KBM-7 (cell line): ENCODE results near the gene NOS1AP.
"Not testable (repeated sequence)": the region's sequence is repeated elsewhere in the genome, so short reads cannot be mapped to it uniquely, and the experiment has no call there.

Source experiments
- DNase-seq: peaks from one replicate; pipeline ENCODE4 v3.0.0-alpha.2; 2015
- in situ Hi-C: fragments of 300-500 bp; cut with MboI; formaldehyde crosslinking; loops from 2 replicates; pipeline ENCODE4 v1.14.3; 2020; ENCODE audit warnings: low sequenced_read_pairs, low pct_unique_long_range_greater_than_20kb, mixed read lengths

Gene NOS1AP

DNA sequence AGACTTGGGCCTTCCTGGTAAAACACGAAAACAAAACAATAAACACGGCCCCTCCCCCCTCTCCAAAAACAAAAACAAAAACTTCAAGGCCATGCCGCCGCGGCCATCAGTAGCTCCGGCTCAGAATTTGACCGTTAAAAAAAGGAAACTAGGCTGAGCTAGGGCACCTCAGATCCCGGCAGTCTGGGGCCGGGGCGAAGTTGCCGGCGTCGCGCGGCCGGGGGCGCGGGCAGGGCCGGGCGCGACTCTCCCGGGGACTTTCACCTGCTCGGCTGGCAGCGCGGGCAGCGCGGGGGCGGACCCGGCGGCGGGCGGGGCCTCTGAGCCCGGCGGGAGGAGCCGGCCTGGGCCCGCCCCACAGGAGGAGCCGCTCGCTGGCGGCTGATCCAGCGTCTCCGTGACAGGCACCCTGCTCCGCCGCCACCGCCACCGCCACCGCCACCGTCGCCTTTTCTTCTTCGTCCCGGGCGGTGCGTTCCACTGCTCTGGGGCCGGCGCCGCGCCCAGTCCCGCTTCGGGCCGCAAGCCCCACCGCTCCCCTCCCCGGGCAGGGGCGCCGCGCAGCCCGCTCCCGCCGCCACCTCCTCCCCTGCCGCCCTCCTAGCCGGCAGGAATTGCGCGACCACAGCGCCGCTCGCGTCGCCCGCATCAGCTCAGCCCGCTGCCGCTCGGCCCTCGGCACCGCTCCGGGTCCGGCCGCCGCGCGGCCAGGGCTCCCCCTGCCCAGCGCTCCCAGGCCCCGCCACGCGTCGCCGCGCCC is at the start of gene NOS1AP:
TSS of gene NOS1AP (plus strand) at position 358 of the 760 bp plus-strand sequence. CDS start 487 bp downstream, outside the sequence.
- DNase-seq, result peak; percentile 62
- in situ Hi-C loops, result no loop called here

DNA sequence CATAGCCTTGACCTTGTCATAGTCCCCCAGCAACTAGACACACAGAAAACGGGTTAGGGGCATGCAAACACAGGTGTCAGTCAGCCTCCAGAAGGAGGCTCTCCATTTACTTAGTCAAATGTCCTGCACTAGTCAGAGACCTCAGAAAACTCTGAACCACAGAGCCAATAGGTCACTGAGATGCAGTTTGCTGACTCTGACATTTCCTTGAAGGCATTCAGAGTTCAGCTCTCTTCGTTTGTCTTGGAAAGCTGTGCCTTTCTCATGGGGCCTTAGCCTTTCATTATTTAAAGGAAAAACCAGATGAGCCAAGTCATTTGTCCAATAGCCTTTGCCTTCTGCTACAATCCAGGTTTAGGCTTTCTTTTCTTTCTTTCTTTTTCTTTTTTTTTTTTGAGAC is 49.3 kb upstream of the NOS1AP start:
- no peak for DNase-seq
- in situ Hi-C loops, result no loop called here

DNA sequence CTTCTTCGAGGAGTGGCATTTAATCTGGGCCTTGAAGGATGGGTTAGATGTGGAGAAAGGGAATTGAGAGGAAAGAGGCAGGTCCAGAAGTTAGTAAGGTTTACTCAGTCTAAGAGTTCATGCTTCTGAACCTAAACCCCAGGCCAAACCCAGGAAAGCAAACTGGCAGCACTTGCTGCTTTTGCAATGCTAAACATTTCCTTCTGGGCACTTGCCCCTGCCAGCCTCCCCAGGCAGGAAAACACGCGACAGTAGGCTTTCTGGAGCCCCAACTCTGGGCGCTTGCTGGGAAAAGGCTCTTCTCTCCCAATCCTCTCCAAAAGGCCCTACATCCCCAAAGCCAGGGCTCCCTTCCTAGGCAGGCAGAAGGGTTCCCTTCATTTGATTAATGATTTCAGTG is 48.4 kb upstream of the NOS1AP start:
- in situ Hi-C loops, result no loop called here
- no peak for DNase-seq

DNA sequence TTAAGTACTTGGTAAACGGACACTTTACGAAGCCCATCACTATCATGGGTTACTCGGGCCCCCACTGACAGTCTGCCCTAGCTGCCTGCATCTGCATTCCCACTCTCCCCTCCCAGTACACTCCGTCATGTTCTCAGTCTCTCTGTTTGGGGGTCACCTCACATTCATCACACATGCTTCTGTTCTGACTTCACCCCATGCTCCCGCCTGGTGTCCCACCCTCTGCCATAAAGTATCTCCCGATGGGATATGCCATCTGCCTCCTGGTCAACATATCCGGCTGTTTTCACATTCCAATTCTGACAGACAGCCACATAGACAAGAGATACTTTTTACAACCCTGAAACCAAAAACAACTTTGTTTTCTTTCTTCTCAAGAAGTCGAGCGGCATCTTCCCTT is 46.9 kb upstream of the NOS1AP start:
- in situ Hi-C loops, result no loop called here
- no peak for DNase-seq

DNA sequence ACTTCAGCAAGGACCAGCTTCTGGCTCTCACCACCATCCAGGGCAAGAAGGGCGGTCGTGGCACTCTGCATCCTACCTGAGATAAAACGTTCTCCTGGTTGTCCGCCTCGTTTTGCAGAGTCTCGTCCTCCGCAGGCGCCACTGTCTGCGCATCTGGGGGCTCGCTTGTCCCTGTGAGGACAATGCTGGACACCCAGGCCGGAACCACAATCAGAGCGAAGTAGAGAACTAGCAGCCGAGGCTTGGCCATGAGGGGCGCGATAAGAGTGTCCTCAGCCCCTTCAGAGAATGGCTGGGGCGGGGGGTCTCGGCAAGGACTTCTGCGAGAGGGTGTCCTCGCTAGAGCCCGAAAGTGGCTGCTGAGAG is 46.3 kb upstream of the NOS1AP start:
- no peak for DNase-seq
- in situ Hi-C loops, result no loop called here

DNA sequence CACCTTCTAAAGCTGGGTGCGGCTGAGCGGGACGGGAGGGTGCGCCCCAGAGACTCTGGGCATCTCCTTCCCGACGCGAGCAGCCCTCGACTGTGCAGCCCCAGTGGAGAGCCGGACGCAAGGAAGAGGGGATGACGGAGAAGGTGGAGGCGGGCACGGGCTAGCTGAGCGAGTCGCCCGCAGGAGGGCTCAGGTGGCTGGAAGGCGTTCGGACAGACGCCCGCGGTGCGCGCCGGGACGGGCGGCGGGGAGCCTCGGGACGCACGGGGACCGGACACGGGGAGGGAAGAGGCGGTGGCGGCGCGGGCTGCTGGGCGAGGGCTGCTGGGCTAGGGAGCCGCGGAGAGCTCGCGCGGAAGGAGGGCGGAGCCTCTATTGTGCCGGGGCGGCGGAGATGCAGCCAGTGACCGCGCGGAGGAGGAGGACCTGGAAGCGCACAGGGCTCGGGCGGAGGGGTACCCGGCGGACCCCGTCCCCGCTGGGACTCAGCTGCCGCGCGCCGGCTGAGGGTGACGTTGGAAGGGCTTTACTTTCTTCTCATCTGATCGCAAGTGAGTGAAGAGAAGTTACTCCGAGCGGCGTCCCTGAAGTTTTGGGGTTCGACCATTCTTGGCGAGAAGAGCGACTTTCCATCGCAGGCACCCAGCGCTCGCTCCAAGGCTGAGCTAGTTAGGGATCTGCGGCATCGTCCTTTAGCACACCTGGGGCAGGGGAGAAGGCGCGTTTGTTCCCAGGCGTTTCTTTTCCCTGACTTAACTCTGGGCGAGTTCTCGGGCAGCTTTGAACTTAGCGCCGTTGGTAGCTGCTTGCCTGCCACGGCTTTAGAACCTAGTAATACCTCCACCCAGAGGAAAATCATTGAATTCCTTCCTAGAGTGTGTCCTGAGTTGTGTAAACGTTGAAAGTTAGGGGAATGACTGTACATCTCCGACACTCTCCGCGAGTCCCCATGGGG is 45.7 kb upstream of the NOS1AP start, which contains the start of gene OLFML2B:
TSS of gene OLFML2B (minus strand) at position 323 of the 955 bp plus-strand sequence. CDS start 439 bp downstream, outside the sequence.
- in situ Hi-C loops, result no loop called here

DNA sequence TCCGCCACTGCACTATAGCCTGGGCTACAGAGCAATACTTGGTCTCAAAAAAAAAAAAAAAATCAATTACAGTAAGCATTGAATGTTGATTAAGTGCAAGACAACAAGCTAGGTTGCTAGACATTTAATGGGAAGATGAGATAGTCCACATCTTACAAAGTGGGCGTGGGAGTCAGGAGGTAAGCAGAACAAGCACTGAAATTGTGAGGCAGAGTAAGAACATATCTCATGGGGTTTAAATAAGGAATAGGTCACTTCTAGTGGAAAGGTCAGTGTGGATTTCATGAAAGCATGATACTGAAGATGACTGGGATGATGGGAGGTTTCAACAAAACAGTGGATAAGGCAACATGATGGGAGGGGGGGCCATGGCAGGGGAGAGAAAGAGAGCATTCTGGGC is 44.0 kb upstream of the NOS1AP start:
- in situ Hi-C loops, result no loop called here
- DNase-seq, result no peak

More for the DNA sequence above, 45.7 kb upstream of the NOS1AP start, which contains the start of gene OLFML2B:
- peak; percentile 62 for DNase-seq

DNA sequence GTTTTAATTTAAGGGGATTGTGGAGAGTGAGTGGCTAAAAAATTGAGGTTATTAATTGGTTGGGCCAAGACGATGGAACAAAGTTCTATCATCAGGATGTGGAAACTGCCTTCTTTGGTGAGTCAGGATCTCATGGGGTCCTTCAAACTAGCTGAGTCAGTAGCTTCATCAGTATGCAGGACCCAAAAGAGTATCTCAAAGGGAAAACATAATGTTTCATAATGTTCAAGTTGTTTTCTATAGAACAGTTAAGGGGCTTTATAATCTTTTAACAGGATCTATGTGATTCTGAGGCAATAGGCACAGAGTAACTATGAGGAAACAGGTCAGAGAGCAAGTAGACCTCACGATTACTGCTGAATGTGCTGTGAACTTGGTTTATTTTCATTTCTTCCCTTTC is 42.6 kb upstream of the NOS1AP start:
- in situ Hi-C loops, result no loop called here
- DNase-seq, result no peak

DNA sequence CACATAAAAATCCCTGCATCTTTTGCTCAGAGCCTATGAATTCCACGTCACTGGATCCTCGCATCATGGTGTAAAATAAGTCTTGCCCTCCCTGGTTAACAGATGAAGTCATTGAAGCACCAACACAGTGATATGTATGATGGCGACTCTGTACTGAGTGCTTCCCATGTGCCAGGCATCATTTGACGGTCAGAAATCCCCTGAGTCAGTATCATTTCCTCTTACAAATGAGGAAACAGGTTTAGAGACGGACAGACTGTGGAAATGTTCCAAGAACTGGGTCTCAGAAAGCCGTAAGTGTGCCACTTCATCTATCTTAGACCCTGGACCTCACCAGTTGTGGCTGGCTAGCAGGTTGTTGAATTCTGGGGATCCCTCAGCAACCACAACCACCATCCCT is 40.8 kb upstream of the NOS1AP start:
- no peak for DNase-seq
- in situ Hi-C loops, result no loop called here

DNA sequence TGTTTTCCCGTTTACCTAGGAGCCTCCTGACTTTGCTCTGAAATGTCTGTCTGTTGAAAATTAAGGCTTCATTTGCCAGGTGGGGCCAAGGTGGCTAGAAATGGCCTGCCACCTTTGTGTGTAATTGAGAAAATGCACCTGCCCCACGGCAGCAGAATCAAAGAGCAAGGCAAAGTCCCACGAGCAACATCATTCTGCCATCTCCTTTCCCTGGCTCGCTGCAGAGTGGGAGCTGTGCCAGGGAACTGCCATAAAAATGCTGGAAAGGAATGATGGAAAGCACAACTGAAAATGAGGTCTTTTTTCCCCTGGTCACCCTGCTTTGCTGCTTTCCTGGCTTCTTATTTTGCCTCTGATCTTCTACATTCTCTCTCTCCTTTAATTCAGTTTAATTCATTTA is 40.3 kb upstream of the NOS1AP start:
- DNase-seq, result no peak
- in situ Hi-C loops, result no loop called here

DNA sequence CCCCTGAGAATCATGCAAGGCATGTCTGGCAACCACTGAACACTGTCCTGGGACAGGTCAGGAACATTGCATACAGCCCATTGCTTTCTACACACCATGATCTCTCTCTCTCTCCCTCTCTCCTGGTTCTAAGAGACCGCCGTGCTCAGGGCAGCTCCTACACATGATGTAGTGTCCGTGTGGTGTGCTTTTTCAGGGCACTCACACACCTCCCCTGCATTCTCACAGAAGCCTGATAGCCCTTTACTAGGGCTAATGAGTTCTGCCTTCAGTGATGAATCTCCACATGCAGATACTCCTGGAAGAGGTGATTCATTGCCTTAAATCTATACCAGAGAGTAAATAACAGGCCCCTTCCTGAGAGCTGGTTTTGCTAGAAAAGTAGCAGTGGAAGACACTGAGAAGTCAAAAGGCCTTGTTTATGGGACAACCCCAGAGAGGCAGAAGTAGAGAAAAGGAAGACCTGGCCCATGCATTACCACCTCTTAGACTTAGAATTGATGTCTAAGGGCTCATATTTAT is 38.7 kb upstream of the NOS1AP start:
- in situ Hi-C loops, result no loop called here

DNA sequence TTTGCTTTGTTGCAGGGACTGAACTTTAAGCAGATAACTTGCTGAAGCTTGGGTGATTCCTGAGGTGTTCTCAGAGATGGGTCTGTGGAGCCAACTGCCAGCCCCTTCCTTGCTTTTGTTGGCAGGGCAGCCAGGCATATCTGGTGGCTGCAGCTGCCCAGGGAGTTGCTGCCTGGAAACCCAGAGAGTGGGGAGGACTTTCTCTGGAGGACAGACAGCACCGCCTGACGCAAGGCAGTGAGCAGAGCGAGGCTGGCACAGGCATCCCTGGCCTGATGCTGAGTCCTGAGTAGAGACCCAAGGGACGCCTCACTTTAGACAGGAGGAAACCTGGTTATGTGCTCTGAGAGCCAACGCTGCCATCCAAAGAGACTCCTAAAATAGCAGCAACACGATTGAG is 36.1 kb upstream of the NOS1AP start:
- in situ Hi-C loops, result no loop called here
- no peak for DNase-seq

More for the DNA sequence above, 38.7 kb upstream of the NOS1AP start:
- DNase-seq, result no peak

DNA sequence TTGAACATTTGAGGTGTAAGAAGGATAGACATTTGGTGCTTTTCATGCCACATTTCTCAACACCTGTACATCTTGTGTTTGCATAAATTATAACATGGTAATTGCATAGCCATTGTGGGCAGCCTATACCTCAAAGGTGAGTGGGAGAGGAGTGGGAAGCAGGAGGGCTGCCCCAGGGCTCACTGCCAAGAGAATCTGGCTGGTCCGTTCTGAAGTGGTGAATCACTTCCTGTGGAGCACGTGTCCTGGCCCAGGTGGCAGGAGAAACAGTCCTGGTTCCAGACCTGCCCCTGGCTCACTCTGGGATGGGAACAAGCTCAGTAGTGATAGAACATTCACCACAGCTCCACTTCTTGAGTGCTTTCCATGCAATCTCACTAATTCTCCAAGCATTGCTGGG is 34.2 kb upstream of the NOS1AP start:
- in situ Hi-C loops, result no loop called here

DNA sequence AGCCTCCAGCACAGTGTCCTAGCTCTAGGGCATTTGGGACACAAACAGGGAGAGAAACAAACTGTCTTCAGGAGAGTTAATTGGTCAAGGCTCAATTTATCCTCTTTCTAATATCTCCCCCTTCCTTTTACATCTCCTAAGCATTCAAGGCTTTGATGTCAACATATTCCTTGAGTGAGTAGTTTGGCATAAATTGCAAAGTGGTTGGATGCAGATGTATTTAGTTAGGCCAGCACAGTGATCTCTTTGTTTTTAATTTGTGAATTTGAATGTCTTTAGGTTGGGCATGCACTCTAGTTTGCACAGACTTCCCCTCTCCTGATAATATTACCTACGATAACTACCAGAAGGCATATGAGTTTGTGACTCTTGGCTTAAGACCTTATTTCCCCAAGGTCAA is 33.3 kb upstream of the NOS1AP start:
- in situ Hi-C loops, result no loop called here

More for the DNA sequence above, 34.2 kb upstream of the NOS1AP start:
- no peak for DNase-seq

DNA sequence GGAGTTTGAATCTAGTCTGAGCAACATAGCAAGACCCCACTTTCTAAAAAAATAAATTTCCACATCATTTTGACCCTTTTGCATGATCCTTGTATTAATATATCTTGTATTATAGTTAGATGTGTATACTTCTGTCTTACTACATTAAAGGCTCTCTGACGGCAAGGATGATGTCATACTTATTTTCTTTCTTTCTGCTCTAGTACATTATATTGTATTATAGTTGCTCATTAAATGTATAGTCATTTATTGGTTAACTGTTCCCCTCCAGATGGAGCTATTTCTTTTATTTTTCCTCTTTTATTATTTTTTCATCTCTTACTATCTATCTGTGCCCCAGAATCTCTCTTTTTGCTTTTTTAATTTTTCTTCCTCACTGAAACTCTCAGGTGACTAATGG is 30.9 kb upstream of the NOS1AP start:
- in situ Hi-C loops, result no loop called here

More for the DNA sequence above, 33.3 kb upstream of the NOS1AP start:
- DNase-seq, result no peak

DNA sequence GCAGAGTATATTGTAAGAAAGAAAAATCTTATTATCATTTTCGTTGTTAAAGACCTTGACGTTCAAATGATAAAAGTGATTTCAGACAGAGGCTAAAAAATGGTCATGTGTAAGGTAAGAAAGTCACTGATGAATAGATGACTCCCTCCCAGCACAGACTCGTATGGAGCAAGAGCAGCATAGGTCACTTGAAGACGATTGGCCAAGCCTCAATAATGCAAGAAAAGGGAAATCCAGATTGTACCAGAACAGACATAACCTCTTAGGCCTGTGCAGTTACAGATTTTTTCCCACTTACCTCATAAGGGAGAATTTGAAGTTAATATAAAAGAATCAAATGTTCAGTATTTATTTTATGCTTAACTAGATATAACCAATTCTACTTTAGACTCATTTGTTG is 29.5 kb upstream of the NOS1AP start:
- in situ Hi-C loops, result no loop called here
- no peak for DNase-seq

More for the DNA sequence above, 30.9 kb upstream of the NOS1AP start:
- DNase-seq, result no peak

DNA sequence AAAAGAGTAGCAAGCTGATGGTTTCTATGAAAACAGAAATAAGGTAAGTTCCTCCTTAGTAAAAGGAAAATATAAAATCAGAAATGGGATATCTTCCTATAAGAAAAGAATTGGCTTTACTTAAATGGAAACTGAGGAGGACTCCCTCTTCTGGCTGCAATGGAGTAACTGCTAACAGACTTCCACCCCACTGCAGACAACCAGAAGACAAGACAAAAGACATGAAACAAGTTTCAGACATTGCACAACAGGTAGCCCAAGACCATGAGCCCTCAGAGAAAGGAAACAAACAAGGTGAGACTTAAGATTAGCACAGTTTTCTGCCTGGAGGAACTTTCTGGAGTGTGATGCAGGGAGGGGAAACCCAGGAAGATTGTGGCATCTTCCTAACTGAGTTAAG is 28.8 kb upstream of the NOS1AP start:
- in situ Hi-C loops, result no loop called here
- DNase-seq, result peak; percentile 42

DNA sequence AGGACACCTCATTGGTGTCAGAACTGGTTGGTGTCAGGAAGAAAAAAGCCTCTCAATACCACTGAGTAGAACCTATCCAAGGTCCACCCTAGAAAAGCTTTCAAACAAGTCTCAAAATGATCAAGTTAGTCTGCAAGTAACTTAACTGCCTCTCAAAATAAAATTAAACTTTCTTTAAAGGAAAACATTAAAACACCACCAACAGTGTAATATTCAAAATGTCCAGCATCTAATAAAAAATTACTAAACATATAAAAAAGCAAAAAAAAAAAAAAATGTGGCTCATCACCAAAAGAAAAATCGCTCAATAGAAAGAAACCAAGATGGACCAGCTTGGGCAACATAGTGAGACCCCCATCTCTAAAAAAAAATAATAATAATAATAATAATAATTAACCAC is 27.1 kb upstream of the NOS1AP start:
- in situ Hi-C loops, result no loop called here
- no peak for DNase-seq

DNA sequence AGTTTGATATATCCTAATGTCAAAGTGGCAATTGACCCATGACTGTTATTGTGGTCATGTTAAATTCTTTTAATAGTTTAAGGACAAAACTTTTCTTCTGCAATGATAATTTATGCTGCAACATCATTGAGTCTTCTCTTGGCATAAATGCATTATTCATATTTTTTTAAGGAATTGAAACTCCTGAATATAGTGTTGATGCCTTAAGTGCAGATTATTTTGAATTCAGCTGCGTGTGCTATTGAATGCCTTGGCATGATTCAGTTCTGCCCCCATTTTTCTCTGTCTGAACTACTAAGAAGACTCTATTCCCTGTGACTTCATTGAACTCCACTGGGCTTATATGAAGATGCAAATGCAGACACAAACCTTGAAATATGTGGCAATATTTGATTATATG is 22.6 kb upstream of the NOS1AP start:
- in situ Hi-C loops, result no loop called here
- no peak for DNase-seq

DNA sequence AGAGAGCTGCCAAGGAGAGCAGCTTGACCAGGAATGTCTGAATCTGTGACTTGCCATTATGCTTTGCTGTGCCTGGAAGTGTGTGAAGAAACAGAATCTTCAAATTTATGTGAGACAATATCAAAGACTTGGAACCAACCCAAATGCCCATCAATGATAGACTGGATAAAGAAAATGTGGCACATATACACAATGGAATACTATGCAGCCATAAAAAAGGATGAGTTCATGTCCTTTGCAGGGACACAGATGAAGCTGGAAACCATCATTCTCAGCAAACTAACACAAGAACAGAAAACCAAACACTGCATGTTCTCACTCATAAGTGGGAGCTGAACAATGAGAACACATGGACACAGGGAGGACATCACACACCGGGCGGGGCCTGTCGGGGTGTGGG is 15.5 kb upstream of the NOS1AP start:
- DNase-seq, in situ Hi-C loops: not testable (repeated sequence)
